Measurements from ENCODE around the gene ZMYND12. TPM values are rescaled to one million over a fixed set of nuclear protein-coding genes. Genes with fewer than 3 reads are reported as not detected.

The ZMYND12 gene
- total and polyA plus RNA-seq, 8 donors, result 1.0 to 2.8 (median 1.5) TPM

GRCh38 chr1:42403880-42404400 is 51.9 kb downstream of the ZMYND12 start:
- DNase-seq (no peak), FAIRE-seq (no peak), ATAC-seq (no peak)
- Histone ChIP-seq H3K9me3 (no peaks in the 10 kb centered on the region), H3K27me3 (no peaks in the 10 kb centered on the region), H3K27ac (no peak overlapping the region), H3K4me3 (no peak overlapping the region), H3K36me3 (no peaks in the 10 kb centered on the region), H3K4me1 (no peaks in the 10 kb centered on the region)
- intact Hi-C loops (cut with DNase I), result no loop called here
- WGBS, 2 donors, result 100% methylated on average over 1 of the region's 1 CpG
- no peak for TF ChIP-seq CTCF (IDR thresholded peaks at IDR 0.05)

- intact Hi-C loops (cut with DNase I), result no loop called here
- DNase-seq (no peak), ATAC-seq (no peak), FAIRE-seq (no peak)
- no peaks in the 10 kb centered on the region for H3K4me1 ChIP-seq
- H3K27me3 ChIP-seq, result no peaks in the 10 kb centered on the region
- H3K36me3 ChIP-seq, result no peaks in the 10 kb centered on the region
- H3K4me3 ChIP-seq, result no peak overlapping the region
- no peak overlapping the region for H3K27ac ChIP-seq
- no peaks in the 10 kb centered on the region for H3K9me3 ChIP-seq
- 83 to 90% methylated on average over 10 of the region's 10 CpGs for WGBS, 2 donors
- TF ChIP-seq CTCF (IDR thresholded peaks at IDR 0.05), result no peak
These were observed 56.3 kb downstream of the ZMYND12 start for GRCh38 chr1:42399315-42400100.

- H3K27ac ChIP-seq, result no peak overlapping the region
- no peak for FAIRE-seq
These were observed 62.6 kb downstream of the ZMYND12 start for GRCh38 chr1:42392967-42393848.

GRCh38 chr1:42392255-42392654 is 63.6 kb downstream of the ZMYND12 start:
- ATAC-seq (no peak), FAIRE-seq (no peak), DNase-seq (no peak)
- intact Hi-C loops (cut with DNase I), result no loop called here
- 72 to 87% methylated on average over 2 of the region's 2 CpGs for WGBS, 2 donors
- H3K27ac ChIP-seq, result no peak overlapping the region
- TF ChIP-seq CTCF (IDR thresholded peaks at IDR 0.05), result no peak
- H3K4me1 ChIP-seq, result no peaks in the 10 kb centered on the region
- no peaks in the 10 kb centered on the region for H3K27me3 ChIP-seq
- no peaks in the 10 kb centered on the region for H3K36me3 ChIP-seq
- H3K9me3 ChIP-seq, result no peaks in the 10 kb centered on the region
- H3K4me3 ChIP-seq, result no peak overlapping the region

More at GRCh38 chr1:42392967-42393848, 62.6 kb downstream of the ZMYND12 start:
- Histone ChIP-seq H3K4me3 (no peak overlapping the region), H3K27me3 (no peaks in the 10 kb centered on the region), H3K4me1 (no peaks in the 10 kb centered on the region), H3K9me3 (no peaks in the 10 kb centered on the region), H3K36me3 (no peaks in the 10 kb centered on the region)
- 83 to 97% methylated on average over 2 of the region's 2 CpGs for WGBS, 2 donors
- intact Hi-C loops (cut with DNase I), result no loop called here
- ATAC-seq (no peak), DNase-seq (no peak)
- TF ChIP-seq CTCF (IDR thresholded peaks at IDR 0.05), result no peak
